GM18499 (cell line): ENCODE measurements around the gene ZIC5.

Source experiments
- ATAC-seq: cut with Tn5 transposase; IDR thresholded peaks from one replicate; pipeline ENCODE4 v1.9.1; 2021; ENCODE audit warnings: moderate number of reproducible peaks; ENCODE audit not compliant: insufficient read depth, unreplicated experiment

The ZIC5 gene

GRCh38 chr13:99971576-99972189, at the start of gene ZIC5:
Gene ZIC5, minus strand, starts transcription at chr13:99971767. Its CDS starts 164 bp downstream, at chr13:99971603.
- no peak for ATAC-seq

GRCh38 chr13:100019780-100020356, 48.3 kb upstream of the ZIC5 start:
- no peak for ATAC-seq

GRCh38 chr13:100014621-100015020, 43.1 kb upstream of the ZIC5 start:
- no peak for ATAC-seq

GRCh38 chr13:99998261-99998660, 26.7 kb upstream of the ZIC5 start:
- no peak for ATAC-seq

- no peak for ATAC-seq
Measured at GRCh38 chr13:99997702-99998214, 26.2 kb upstream of the ZIC5 start.

DNA sequence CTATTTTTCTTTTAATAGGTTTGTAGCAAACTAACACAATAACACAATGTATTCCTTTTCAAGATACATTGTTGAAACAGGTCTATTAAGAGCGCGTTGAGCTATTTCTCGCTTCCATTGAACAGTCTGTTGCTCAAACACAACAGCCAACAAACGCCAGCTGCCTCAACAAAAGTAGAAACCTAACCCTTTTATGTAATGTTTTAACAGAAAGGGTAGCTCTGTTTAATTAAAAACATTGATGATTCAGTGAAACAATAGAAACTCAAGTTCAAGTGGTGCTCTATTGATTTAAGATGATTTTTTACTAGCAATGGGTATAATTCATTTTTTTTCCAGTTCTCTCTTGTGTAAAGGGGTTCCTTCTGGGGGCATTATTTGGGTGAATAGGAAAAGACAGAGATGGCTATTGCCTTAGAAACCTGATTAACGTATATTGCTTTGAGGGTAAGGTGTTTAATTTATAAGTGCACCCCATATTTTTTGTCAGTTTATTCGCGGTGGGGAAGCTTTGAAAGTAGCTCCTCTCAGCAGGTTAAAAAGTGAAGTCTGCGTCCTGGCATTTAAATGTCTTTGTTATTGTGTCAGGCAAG, 24.9 kb upstream of the ZIC5 start:
- no peak for ATAC-seq

DNA sequence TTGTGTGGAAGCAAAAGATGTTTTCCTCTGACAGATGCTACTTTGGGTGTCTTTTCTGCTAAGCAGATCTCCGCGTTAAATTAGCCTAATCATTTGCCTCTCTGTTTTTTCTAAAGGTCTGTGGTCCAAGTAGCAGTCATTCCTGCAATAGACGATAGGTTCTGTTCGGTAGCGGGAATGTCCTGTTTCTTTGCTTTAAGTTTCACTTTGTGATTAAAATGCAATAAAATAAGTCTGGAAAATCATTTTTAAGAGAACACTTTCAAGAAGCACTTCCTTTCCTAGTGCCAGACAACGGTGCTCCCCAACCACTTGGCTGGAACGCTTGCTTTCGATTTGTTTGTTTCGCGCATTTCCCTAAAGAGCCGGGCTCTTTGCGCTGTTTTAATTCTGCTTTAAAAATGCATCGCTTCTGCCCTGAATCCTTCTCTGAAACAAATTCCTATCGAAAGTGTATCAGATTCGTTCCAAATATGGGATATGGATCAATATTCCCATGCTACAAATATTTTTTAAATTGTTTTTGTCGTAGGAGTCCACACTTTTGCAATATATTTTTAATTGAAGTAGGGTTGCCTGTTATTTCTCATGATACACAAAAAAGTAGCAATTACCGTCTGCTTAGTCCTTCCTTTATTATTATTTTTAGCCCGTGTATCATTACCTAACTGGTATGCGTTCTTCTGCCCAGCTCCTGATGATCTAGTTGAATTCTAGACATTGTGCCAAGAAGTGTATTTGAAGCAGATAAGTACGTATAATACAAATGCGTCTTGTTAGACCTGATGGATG, 24.2 kb upstream of the ZIC5 start:
- no peak for ATAC-seq

DNA sequence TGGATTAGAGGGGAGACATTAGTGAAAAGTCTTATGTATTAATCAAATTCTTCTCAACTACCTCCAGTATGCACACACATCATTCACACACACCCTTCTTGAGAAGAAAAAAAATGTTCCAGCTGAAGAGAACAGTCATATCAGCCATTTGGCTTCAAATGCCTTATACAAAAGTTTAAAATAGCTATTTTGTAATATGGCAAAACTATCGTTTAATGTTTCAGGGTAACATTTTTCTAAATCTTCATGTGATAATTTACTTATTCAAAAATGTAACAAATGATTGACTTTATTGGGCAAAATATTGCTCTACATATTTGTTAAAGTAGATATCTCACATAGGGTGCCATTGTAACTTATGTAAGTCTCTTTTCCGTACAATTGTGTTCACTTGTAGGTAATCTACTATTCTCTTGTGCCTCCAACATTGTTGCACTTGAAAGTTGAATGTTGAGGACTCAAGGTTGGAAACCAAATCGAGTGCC, 23.6 kb upstream of the ZIC5 start:
- ATAC-seq, result no peak

DNA sequence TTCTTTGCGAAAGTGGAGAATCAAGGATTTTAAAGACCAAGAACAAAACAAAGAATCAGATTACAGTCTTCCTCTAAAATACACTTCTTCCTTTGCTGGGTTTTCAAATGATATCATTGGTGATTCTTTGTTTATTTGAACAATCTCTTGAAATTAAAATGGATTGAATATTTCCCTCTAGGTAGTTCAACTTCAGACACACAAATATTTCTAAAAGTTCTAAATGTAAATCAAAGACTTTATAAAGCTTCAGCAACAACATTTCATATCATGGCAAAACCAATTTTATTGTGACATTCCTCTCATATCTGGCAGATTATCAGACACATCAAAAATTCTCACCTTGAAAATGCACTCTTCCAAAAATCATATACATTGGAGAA, 23.1 kb upstream of the ZIC5 start:
- no peak for ATAC-seq

GRCh38 chr13:99993660-99994637, 22.4 kb upstream of the ZIC5 start:
- ATAC-seq, result no peak

- no peak for ATAC-seq
Measured at GRCh38 chr13:99992949-99993351, 21.4 kb upstream of the ZIC5 start.

DNA sequence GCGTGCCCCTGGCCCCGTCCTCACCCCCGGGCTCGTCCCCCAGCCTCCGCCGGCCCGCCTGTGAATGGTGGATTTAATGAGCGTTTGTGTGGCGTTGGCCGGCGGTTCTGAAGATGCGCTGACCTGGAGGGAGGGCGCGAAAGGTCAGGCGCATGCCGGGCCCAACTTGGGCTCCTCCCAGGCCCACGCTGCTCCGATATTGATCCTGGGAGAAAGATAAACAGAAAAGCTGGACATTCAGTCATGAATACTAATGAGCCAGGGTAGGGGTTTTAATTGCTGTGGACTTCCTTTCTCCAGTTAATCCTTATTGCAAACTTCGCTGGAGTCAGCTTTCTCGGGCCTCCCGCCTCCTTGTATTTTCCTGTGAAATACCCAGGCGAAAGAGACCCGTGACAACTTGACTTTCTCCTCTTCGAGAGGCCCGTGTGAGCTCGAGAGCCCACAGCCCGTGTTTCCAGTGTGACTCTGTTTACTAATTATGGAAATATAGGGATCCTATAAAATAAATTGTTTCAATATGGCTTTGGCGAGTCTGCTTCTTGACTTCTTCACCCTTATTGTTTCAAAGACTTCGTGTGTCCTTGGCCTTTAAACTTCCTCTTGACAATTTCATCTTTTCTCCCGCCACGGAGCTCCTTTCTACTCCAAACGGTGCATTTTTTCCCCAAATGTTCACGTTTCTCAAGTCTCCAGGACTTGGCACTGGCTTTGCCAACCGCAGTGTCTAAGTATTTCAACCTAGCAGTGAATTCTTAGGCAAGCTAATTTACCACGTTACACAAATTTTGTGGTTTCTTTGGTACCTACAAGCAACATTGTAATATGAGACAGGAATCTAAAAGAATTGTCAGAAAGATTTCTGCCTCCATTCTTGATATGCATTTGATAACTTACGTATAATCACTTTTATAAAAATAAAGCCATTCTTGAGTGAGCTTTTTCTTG, 20.5 kb upstream of the ZIC5 start:
- ATAC-seq, result no peak

DNA sequence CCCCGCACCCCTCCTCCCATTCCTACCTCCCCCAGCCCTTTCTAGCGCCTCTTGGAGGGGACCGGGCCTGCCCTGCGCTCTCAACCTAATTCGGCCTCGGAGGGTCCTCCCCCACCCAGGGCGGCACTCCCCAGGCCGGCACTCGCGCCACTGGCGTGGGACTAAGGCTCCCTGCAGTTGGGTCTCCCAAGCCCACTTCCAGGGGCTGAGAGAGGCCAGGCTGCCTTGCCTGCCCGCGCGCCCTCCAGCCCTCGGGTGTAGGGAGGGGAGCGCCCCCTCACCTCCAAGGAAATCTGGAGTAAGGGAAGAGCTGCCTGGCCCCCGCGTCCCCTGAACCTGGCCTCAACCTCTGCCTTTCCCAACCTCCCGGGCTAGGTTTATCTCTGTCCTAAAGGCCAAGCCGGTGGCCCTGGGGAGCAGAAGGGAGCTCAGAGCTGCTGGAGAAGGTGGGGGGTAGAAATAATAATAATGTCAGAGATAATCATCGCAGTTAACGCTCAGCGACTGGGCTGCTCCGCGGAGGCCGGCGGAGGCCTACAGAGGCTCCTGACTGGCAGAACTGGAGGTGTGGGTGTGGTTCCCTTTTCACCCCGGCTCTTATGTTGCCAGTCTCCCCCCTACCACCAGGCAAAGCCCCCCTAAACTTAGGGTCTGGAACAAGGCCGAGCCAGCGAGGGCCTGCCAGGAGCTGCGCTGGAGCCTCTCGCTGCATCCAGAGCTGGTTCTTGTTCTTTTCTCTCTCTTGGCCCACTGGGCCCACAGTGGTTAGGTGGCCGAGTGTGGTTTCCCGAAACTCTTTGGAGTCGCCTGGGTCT, 19.7 kb upstream of the ZIC5 start:
- ATAC-seq, result no peak

DNA sequence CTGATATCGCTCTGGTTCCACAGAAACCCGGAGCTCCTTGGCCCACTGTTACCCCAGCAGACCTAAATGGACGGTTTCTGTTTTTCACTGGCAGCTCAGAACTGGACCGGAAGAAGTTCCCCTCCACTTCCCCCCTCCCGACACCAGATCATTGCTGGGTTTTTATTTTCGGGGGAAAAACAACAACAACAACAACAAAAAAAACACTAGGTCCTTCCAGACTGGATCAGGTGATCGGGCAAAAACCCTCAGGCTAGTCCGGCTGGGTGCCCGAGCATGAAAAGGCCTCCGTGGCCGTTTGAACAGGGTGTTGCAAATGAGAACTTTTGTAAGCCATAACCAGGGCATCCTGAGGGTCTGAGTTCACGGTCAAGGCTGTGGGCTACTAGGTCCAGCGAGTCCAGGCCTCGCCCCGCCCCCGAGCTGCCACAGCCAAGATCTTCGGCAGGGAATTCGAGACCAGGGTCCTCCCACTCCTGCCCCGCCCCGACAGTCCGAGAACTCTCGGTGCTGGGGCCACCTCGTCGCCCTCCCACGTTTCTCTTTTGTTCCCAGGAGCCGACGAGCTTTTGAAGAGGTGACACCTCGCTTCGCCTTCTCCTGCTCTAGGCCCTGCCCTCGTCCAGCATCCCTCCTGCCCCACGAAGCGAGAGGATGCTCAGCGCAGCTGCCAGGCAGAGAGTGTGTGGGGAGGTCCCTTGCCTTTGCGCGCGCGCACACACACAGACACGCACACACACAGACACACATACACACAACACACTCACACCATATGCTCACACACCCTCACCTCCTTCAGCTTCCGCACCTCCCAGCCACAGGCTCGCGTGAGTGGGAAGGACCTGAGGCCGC, 18.8 kb upstream of the ZIC5 start:
- no peak for ATAC-seq

DNA sequence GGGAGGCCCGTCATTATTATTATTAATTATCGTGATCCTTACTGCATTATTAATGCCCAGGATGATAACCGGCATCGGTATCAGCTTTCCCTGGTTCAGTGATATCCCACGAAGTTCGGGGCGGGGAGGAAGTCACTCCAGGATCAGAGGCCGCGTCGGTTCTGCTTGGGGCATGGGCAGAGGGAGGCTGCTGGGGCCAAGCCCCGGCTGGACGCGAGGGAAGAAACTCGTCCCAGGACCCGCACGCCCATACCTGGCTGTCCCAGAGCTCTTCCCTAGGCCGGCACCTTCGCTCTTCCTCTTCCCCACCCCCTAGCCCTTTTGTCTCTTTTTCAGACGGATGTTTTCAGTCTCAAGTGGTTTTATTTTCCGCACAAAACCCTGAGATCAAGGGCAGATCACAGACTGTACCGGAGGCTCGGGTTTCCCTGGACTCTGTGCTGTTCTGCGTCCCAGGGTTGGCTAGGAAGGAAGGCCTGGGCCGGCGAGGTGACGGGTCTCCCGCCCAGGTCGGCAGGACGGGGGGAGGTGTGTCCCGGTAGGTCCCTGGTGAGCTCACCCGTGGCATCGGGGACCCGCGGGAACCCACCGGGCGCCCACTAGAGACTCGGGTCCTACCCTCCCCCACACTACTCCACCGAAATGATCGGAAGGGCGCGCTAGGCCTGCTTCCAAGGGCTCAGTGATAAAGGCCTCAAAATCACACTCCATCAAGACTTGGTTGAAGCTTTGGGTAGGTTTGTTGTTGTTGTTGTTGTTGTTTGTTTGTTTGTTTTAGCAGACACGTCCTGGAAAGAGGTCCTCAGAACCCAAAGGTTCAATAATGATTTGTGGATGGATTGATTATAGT, 17.9 kb upstream of the ZIC5 start:
- no peak for ATAC-seq
